H1 (cell line): Measurements from ENCODE around the gene OR10J5.

ENCODE experiments used
- ATF3 ChIP-seq: IDR thresholded peaks from 2 replicates; pipeline ENCODE4 v1.6.1; 2011; ENCODE audit warnings: low read depth, mild to moderate bottlenecking, low read length; ENCODE audit not compliant: insufficient read depth
- CBX5 ChIP-seq: fragments of 300-800, 300-1000 bp; sonication (generic); IDR thresholded peaks from 2 replicates; pipeline ENCODE4 v1.7.1; 2016; ENCODE audit warnings: antibody characterized with exemption, low read length, low read depth
- CTCF ChIP-seq, 3 experiments: IDR thresholded peaks; 1 replicate in 2 of 3; 2 replicates in 1 of 3; pipeline versions ENCODE4 v1.5.1 to v1.6.1; 2011; ENCODE audit warnings: low read length in 3 of 3, mild to moderate bottlenecking in 3 of 3, inconsistent platforms in 2 of 3, low read depth in 1 of 3, moderate library complexity in 1 of 3; ENCODE audit not compliant: insufficient read depth in 1 of 3; ENCODE audit errors: control extremely low read depth in 1 of 3
- E2F6 ChIP-seq: IDR thresholded peaks from 2 replicates; pipeline ENCODE4 v1.6.1; 2012; ENCODE audit warnings: inconsistent platforms
- EZH2 ChIP-seq: fragments of 200-600 bp; sonication (generic); IDR thresholded peaks from 2 replicates; pipeline ENCODE4 v1.7.1; 2012; ENCODE audit warnings: low read depth, mild to moderate bottlenecking, moderate library complexity, low read length, inconsistent platforms; ENCODE audit not compliant: severe bottlenecking
- GABPA ChIP-seq: IDR thresholded peaks from 2 replicates; pipeline ENCODE4 v1.6.1; 2011; ENCODE audit warnings: mild to moderate bottlenecking, low read length, moderate library complexity, borderline replicate concordance; ENCODE audit not compliant: insufficient read depth
- GTF2F1 ChIP-seq: IDR thresholded peaks from 2 replicates; pipeline ENCODE4 v1.6.1; 2012; ENCODE audit warnings: low read depth, low read length, improper control_type of control experiment, borderline replicate concordance
- HDAC2 ChIP-seq, 2 experiments: fragments of 300-600 bp in 1 of 2; sonication (generic) in 1 of 2; IDR thresholded peaks; 2 replicates each; pipeline ENCODE4 v1.6.1; 2011 to 2012; ENCODE audit warnings: low read depth in 2 of 2, low read length in 2 of 2, mild to moderate bottlenecking in 2 of 2, moderate library complexity in 2 of 2, borderline replicate concordance in 1 of 2, inconsistent platforms in 1 of 2
- POLR2AphosphoS5 ChIP-seq: IDR thresholded peaks from 2 replicates; pipeline ENCODE4 v1.6.1; 2011; ENCODE audit warnings: low read depth, low read length
- RAD21 ChIP-seq, 2 experiments: IDR thresholded peaks in 1 of 2; conservative IDR thresholded peaks in 1 of 2; 2 replicates each; pipeline ENCODE4 v1.6.1; 2011; ENCODE audit warnings: low read depth in 2 of 2, low read length in 2 of 2, improper control_type of control experiment in 1 of 2, inconsistent platforms in 1 of 2, mild to moderate bottlenecking in 1 of 2, moderate library complexity in 1 of 2
- USF2 ChIP-seq: IDR thresholded peaks from 2 replicates; pipeline ENCODE4 v1.6.1; 2011; ENCODE audit warnings: low read length, improper control_type of control experiment

GRCh38 chr1:159532922-159533321 lies 2.9 kb downstream of the OR10J5 start:
- TF ChIP-seq CTCF (IDR thresholded peaks at IDR 0.05; ENCODE audit: control extremely low read depth in 1 of 3, insufficient read depth in 1 of 3, low read depth in 1 of 3, low read length in 3 of 3) (no peak), ATF3 (no peak), HDAC2 (IDR thresholded peaks at IDR 0.05; ENCODE audit: borderline replicate concordance in 1 of 2, low read depth in 2 of 2, low read length in 2 of 2) (no peak), E2F6 (no peak), CBX5 (no peak), USF2 (no peak), GTF2F1 (no peak), RAD21 (IDR thresholded peaks at IDR 0.05 in 1 of 2, conservative IDR thresholded peaks at IDR 0.05 in 1 of 2; ENCODE audit: low read depth in 2 of 2, low read length in 2 of 2) (no peak), GABPA (no peak), POLR2AphosphoS5 (no peak), EZH2 (no peak)
